EL (cell line): ENCODE results near the gene TBRG4.

ENCODE experiments used
- DNase-seq: peaks from one replicate; pipeline ENCODE4 v3.0.0-alpha.2; 2016

Gene TBRG4

DNA sequence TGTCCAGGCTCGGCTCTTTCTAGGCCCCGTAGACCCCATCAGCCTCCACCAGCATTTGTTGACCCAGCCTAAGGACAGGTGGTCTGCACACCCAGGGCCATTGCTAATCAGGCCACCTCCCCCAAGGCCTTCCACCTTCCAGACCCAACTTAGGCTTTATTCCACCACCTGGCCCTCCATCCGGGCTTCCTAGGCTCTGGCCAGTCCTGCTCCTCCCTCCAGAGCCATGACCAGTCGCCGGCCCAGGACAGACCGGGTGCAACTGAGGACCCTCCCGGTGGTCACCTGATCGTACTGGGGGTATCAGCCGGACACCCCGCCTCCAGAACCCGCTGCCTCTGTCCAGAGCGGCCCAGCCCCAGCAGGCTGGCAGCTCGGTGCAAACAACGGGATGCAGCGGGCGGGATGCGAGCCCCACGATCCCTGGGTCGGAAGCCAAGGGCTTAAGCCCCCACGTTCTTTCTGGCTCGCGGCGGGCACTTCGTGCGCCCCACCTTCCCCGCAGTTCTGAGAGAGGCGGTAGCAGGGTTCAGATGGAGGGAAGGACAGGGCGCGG is 23.3 kb downstream of the TBRG4 start:
- DNase-seq: no peak

GRCh38 chr7:45087301-45088145 is 24.0 kb downstream of the TBRG4 start:
- no peak for DNase-seq

GRCh38 chr7:45086331-45087065 is 25.0 kb downstream of the TBRG4 start:
- no peak for DNase-seq

- DNase-seq: no peak
Measured at GRCh38 chr7:45085619-45086200, 25.8 kb downstream of the TBRG4 start.

DNA sequence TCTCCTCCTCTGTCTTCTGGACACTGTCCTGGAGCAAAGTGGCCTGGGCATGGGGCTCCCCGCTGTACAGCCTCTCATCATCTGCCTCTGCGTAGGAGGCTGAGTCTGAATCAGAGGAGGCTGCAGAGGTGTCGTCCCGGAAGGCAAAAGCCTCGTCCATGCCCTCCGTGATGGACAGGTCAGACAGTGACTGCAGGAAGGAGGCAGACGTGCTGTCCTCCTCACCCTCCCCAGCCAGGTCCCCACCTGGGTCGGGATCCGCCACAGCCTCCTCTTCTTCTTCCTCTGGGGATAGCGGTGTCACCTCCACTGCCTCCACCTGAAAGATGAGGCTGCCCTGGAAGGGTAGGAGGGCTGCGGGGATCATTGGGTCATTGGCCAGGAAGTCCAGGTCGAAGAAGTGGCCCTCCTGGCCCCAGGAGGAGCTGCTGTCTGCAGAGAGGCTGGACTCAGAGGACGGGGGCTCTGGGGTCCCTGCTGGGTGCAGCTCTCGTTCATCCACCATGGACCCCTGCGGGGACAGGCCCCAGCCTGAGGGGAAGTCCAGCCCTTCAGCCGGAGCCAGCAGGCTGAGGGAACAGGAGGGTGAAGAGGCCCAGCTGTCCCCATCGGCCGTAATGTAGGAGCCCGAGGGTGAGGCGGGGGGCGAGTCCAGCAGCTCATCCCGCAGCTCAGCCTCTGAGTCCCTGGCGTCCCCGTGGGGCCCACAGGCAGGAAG is 26.4 kb downstream of the TBRG4 start:
- no peak for DNase-seq

GRCh38 chr7:45084336-45084735 is 27.2 kb downstream of the TBRG4 start:
- no peak for DNase-seq

GRCh38 chr7:45082831-45083331 is 28.6 kb downstream of the TBRG4 start:
- no peak for DNase-seq

GRCh38 chr7:45082031-45082830 is 29.3 kb downstream of the TBRG4 start:
- DNase-seq: no peak

- DNase-seq: no peak
Measured at GRCh38 chr7:45081670-45081974, 29.9 kb downstream of the TBRG4 start.

GRCh38 chr7:45080958-45081669 is 30.4 kb downstream of the TBRG4 start:
- no peak for DNase-seq

DNA sequence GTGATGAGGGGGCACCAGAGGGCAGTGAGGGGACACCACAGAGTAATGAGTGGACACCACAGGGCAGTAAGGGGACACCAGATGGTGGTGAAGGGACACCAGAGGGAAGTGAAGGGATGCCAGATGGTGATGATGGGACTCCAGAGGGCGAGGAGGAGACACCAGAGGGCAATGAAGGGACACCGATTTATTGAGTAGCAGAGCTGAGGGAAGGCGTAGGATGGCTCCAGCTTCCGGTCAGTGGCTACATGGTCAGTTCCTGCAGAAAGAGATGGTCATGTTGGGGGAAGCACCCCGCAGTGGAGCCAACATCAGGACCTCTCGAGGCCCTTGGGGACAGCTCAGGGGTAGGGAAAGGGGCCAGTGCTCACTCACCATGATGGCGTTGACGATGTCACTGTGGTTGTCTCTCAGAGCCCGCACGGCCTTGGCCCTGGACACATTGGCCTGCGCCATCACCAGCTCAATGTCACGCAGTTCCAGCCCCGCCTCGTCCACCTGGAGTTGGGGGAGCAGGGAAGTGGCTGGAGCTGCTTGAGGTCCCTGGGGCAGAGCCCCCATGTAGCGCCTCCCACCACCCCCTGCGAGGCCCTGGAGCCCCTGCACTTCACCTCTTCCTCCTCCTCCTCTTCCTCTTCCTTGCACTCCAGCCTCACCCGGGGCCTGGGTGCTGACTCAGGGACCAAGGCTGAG is 31.1 kb downstream of the TBRG4 start:
- no peak for DNase-seq

DNA sequence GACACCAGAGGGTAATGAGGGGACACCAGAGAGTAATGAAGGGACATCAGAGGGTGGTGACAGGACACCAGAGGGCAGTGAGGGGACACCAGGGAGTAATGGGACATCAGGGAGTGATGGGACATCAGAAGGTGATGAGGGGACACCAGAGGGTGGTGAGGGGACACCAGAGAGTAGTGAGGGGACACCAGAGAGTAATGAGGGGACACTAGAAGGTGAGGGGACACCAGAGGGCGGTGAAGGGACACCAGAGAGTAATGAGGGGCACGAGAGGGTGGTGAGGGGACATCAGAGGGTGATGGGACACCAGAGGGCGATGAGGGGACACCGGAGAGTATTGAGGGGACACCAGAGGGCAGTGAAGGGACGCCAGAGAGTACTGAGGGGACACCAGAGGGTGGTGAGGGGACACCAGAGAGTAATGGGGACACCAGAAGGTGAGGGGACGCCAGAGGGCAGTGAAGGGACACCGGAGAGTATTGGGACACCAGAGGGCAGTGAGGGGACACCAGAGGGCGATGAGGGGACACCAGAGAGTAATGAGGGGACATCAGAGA is 33.3 kb downstream of the TBRG4 start:
- no peak for DNase-seq

DNA sequence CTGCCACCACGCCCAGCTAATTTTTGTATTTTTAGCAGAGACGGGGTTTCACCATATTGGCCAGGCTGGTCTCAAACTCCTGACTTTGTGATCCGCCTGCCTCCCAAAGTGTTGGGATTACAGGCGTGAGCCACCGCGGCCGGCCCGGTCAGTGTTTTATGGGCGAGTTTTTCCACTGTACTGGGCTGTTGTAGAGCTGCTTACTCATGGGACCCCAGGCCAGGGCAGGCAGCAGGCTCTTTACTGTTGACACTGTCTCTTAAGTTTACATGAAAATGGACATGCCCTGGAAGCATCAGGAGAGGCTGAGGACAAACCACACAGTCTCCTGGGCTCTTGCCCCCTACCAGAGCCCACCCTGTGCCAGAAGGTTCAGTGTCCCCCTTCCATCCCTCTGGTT is 33.9 kb downstream of the TBRG4 start:
- no peak for DNase-seq

DNA sequence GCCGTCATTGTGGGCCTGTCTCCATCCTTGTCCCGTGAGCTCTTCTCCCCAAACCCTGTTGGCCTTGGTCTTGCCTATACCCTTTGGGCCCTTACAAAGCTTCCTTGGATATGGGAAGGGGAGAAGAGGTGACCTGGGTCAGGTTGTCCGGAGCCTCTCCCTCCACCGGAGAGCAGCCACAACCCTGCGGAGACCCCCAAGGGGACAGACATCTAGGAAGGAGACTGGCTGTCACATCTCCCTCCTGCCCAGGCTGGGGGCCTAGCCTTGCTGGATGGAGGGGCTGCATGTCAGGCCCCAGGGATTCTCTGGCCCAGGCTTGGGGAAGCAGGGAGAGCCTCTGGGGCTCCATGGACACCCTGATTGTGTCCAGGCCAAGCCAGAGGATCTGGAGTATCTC is 34.6 kb downstream of the TBRG4 start:
- no peak for DNase-seq

DNA sequence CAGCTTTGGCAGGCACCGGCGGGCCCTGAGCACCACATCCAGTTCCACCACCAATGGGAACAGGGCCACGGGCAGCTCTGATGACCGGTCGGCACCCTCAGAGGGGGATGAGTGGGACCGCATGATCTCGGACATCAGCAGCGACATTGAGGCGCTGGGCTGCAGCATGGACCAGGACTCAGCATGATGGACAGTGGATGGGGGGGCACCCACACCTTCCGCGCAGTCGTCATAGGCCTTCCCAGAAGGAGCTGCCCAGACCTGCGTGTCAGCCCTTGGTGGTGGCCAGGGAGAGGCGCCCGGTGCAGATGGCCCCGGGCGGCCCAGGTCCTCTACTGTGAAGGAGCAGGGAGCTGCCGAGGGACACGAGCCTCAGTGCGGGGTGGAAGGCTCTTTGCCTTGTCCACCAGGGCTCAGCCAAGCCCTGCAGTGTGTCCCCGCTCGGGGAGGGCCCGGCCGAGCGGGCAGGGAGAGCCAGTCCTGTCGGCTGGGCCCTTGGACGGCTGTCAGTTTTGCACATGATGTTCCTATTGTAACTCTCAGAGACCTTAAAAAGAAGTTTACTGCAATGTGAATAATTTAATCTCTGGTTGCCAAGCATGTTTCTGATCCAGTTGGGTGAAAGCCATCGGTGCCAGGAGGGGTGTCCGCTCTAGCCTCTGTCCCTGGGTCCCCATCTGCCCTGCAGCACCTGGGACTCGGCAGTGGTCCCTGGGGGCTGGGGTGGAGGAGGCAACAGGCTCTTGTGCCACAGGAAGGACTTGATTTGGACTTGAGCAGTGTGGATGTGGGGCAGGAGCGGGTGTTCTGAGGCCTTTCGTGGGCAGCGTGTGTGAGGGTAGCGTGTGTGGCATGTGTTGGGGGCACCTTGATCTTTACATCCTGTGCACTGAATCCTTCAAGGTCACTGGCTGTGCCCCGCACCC is 35.4 kb downstream of the TBRG4 start:
- DNase-seq: no peak

DNA sequence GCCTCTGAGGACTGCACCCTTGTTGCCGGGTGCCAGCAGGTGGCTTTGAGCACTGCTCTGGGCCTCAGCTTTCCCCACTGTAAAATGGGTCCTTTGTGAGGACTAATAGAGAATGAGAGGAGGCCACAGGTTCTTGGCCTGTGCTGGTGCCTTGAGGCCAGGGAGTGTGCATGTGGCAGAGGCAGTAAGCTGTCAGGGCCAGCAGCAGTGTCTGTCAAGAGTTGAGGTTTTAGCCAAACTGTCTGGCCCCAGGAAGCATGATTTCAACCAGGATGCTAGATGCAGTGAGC is 36.2 kb downstream of the TBRG4 start:
- no peak for DNase-seq

DNA sequence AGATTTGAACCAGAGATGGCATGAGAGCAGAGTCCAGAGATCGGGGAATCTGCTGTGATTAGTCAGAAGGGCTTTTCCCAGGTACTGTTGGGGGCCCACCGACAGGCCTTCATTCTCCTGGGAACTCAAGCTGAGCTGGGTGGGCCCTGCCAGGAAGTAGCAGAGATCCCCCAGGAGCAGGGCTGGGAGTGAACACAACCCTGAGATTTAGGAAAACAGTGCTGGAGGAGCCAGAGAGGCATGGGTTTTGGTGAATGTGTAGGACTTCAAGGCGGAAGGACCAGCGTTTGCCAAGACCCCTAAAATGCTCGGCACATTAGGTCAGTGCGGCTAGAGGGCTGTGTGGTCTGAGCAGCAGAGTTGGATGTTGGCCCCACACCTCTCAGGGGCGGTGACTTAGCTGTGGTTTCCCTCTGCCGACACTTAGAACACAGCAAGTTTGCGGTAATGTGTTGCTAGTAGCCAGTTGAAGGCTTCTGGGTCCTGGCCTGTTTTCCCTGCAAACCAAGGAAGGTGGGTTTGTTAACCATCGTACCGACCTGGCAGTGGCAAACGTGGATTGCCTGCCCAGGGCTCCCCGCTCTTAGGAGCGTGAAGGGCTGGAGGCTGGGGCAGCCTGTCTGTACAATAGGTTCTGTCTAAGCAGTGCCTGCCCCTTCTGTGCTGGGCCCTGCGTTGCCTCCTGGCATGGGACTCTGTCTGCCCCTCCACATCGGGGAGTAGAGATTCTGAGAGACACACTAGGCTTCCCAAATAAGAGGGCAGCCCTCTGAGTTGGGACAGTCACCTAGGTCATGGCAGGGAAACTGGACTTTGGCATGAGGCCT is 36.8 kb downstream of the TBRG4 start:
- no peak for DNase-seq

- no peak for DNase-seq
Measured at GRCh38 chr7:45073786-45074527, 37.5 kb downstream of the TBRG4 start.
